Panc1 (cell line): Measurements from ENCODE around the gene SORCS1. TPM values are rescaled to one million over a fixed set of nuclear protein-coding genes. Genes with fewer than 3 reads are reported as not detected.

ENCODE experiments used
- ATAC-seq: fragments of 200-7000 bp; cut with Tn5 transposase; 2 replicates; pipeline ENCODE4 v1.9.1; 2020; ENCODE audit warnings: mild to moderate bottlenecking, moderate library complexity
- BruUV-seq: library from RNA; stranded (reverse); fragments of 400-500 nt; replicated peaks from 2 replicates; lab custom pipeline; 2021; lab: Mats Ljungman, UMichigan
- CTCF ChIA-PET: fragments of 300-600 bp; sonication (Branson Sonifier 250); formaldehyde crosslinking; loops from one replicate; lab custom pipeline; 2022; ENCODE audit warnings: antibody characterized with exemption; lab: Charles Lee
- POLR2A ChIA-PET: fragments of 300-600 bp; sonication (Branson Sonifier 250); formaldehyde crosslinking; loops from one replicate; lab custom pipeline; 2022; ENCODE audit warnings: antibody characterized with exemption; lab: Charles Lee
- DNase-seq: peaks from one replicate; pipeline ENCODE4 v3.0.0-alpha.2; 2010; ENCODE audit warnings: low read depth, low spot score
- H3K27ac ChIP-seq: 2 replicates; pipeline ENCODE4 v1.5.1; 2011; ENCODE audit warnings: mild to moderate bottlenecking, low read length, inconsistent platforms
- H3K27me3 ChIP-seq: fragments of 200-500 bp; sonication (Bioruptor generic); 2 replicates; pipeline ENCODE4 v1.6.0; 2014; ENCODE audit warnings: low read length, inconsistent platforms; ENCODE audit not compliant: control insufficient read depth, insufficient read depth
- H3K36me3 ChIP-seq: fragments of 200-500 bp; sonication (Bioruptor generic); 2 replicates; pipeline ENCODE4 v1.5.1; 2014; ENCODE audit warnings: inconsistent platforms, mild to moderate bottlenecking, low read length, moderate library complexity; ENCODE audit not compliant: control insufficient read depth, insufficient read depth
- H3K4me1 ChIP-seq: 2 replicates; pipeline ENCODE4 v1.5.1; 2011; ENCODE audit warnings: inconsistent platforms, mild to moderate bottlenecking, low read length, moderate library complexity; ENCODE audit not compliant: control insufficient read depth, insufficient read depth
- H3K4me3 ChIP-seq, 2 experiments: 2 replicates each; pipeline ENCODE4 v1.5.1; 2011 to 2012; ENCODE audit warnings: low read depth in 2 of 2, low read length in 2 of 2, mild to moderate bottlenecking in 2 of 2, inconsistent platforms in 1 of 2, moderate library complexity in 1 of 2
- H3K9me3 ChIP-seq: fragments of 200-500 bp; sonication (Bioruptor generic); 2 replicates; pipeline ENCODE4 v1.5.1; 2014; ENCODE audit warnings: low read depth, mild to moderate bottlenecking, inconsistent platforms, low read length, moderate library complexity; ENCODE audit not compliant: control insufficient read depth, insufficient read depth
- POLR2AphosphoS5 ChIP-seq: IDR thresholded peaks from 2 replicates; pipeline ENCODE4 v1.6.1; 2012; ENCODE audit warnings: mild to moderate bottlenecking, low read depth, low read length, moderate library complexity
- SIN3A ChIP-seq: IDR thresholded peaks from 2 replicates; pipeline ENCODE4 v1.6.1; 2012; ENCODE audit warnings: low read depth, mild to moderate bottlenecking, low read length, moderate library complexity, borderline replicate concordance; ENCODE audit not compliant: insufficient read depth
- TCF7L2 ChIP-seq: IDR thresholded peaks from 2 replicates; pipeline ENCODE4 v1.6.1; 2011; ENCODE audit warnings: mild to moderate bottlenecking, low read depth, low read length, inconsistent platforms
- in situ Hi-C: cut with HindIII; loops from 2 replicates; pipeline ENCODE4 v1.10.0; 2016; ENCODE audit warnings: low sequenced_read_pairs, low pct_unique_long_range_greater_than_20kb
- intact Hi-C: fragments of 100-400 bp; cut with micrococcal nuclease; formaldehyde crosslinking; loops from one replicate; pipeline ENCODE4 v1.10.0; 2022; ENCODE audit not compliant: unreplicated experiment
- total RNA-seq: library from RNA; stranded (reverse); gene quantifications from one replicate; pipeline ENCODE4 v1.2.1, GENCODE V29; 2021; ENCODE audit not compliant: unreplicated experiment
- TF ChIP-seq, protein P1 (sequence below): fragments of 450-650 bp; IDR thresholded peaks from 2 replicates; pipeline ENCODE4 v1.5.1; 2017; ENCODE audit warnings: mild to moderate bottlenecking
- TF ChIP-seq, protein P2 (sequence below), 2 experiments: IDR thresholded peaks; 2 replicates each; pipeline ENCODE4 v1.6.1; 2011 to 2012; ENCODE audit warnings: low read depth in 2 of 2, control low read depth in 1 of 2, low read length in 1 of 2, mild to moderate bottlenecking in 1 of 2, moderate library complexity in 1 of 2; ENCODE audit not compliant: insufficient read depth in 1 of 2

Gene SORCS1
- total RNA-seq, 1 experiment from 2014 or later = not detected

GRCh38 chr10:106712988-106713387 is 451.5 kb downstream of the SORCS1 start:
- H3K4me3 ChIP-seq = no peak overlapping the region
- H3K27me3 ChIP-seq = no peaks in the 10 kb centered on the region
- H3K27ac ChIP-seq = no peak overlapping the region
- no peak for TF ChIP-seq POLR2AphosphoS5
- TF ChIP-seq, protein P1, sequence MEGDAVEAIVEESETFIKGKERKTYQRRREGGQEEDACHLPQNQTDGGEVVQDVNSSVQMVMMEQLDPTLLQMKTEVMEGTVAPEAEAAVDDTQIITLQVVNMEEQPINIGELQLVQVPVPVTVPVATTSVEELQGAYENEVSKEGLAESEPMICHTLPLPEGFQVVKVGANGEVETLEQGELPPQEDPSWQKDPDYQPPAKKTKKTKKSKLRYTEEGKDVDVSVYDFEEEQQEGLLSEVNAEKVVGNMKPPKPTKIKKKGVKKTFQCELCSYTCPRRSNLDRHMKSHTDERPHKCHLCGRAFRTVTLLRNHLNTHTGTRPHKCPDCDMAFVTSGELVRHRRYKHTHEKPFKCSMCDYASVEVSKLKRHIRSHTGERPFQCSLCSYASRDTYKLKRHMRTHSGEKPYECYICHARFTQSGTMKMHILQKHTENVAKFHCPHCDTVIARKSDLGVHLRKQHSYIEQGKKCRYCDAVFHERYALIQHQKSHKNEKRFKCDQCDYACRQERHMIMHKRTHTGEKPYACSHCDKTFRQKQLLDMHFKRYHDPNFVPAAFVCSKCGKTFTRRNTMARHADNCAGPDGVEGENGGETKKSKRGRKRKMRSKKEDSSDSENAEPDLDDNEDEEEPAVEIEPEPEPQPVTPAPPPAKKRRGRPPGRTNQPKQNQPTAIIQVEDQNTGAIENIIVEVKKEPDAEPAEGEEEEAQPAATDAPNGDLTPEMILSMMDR = no peak
- no peak for TF ChIP-seq SIN3A
- TF ChIP-seq TCF7L2 = no peak
- TF ChIP-seq, protein P2, sequence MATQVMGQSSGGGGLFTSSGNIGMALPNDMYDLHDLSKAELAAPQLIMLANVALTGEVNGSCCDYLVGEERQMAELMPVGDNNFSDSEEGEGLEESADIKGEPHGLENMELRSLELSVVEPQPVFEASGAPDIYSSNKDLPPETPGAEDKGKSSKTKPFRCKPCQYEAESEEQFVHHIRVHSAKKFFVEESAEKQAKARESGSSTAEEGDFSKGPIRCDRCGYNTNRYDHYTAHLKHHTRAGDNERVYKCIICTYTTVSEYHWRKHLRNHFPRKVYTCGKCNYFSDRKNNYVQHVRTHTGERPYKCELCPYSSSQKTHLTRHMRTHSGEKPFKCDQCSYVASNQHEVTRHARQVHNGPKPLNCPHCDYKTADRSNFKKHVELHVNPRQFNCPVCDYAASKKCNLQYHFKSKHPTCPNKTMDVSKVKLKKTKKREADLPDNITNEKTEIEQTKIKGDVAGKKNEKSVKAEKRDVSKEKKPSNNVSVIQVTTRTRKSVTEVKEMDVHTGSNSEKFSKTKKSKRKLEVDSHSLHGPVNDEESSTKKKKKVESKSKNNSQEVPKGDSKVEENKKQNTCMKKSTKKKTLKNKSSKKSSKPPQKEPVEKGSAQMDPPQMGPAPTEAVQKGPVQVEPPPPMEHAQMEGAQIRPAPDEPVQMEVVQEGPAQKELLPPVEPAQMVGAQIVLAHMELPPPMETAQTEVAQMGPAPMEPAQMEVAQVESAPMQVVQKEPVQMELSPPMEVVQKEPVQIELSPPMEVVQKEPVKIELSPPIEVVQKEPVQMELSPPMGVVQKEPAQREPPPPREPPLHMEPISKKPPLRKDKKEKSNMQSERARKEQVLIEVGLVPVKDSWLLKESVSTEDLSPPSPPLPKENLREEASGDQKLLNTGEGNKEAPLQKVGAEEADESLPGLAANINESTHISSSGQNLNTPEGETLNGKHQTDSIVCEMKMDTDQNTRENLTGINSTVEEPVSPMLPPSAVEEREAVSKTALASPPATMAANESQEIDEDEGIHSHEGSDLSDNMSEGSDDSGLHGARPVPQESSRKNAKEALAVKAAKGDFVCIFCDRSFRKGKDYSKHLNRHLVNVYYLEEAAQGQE (IDR thresholded peaks at IDR 0.05; ENCODE audit: insufficient read depth in 1 of 2, low read depth in 2 of 2, low read length in 1 of 2) = no peak
- H3K36me3 ChIP-seq = no peaks in the 10 kb centered on the region
- no peaks in the 10 kb centered on the region for H3K9me3 ChIP-seq
- intact Hi-C loops = no loop called here
- POLR2A ChIA-PET = no interaction called here
- DNase-seq (no peak), ATAC-seq (no peak)
- H3K4me1 ChIP-seq = no peaks in the 10 kb centered on the region
- BruUV-seq = no TSS peak
- in situ Hi-C loops = no loop called here
- CTCF ChIA-PET = no interaction called here

DNA sequence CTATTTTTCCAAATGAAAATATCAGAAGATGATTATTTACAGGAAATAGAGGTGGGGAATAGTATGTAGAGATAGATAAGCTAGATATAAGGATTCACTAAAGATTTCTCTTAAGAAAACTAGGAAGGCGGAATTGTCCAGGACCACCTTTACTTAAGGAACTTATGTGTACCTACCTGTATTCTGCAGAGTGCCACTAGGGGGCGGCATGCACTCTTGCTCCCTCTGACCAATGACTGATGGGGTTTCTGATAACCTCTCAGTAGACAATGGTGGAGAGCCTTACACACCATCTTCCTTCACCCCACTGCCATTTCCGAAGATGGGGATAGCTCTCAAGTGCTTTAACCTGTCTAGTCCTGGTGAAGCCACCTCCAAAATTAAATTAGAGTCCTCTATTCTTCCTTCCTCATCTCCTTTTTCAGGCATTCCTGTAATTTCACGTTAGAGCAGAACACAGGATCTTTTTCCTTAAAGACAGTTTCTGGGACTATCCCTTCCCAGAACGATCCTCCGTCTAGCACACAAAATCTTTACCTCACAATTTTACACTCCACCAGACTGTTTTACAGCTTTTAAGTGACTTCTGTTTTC is 453.1 kb downstream of the SORCS1 start:
- in situ Hi-C loops (no loop called here), intact Hi-C loops (no loop called here)
- ATAC-seq (no peak), DNase-seq (peak; percentile 17)
- ChIA-PET CTCF (no interaction called here), POLR2A (no interaction called here)
- no peak overlapping the region for H3K27ac ChIP-seq
- no TSS peak for BruUV-seq
- H3K4me3 ChIP-seq = no peak overlapping the region
- TF ChIP-seq, protein P1 = peak; percentile 84
- TF ChIP-seq, protein P2 (IDR thresholded peaks at IDR 0.05; ENCODE audit: insufficient read depth in 1 of 2, low read depth in 2 of 2, low read length in 1 of 2) = no peak
- no peaks in the 10 kb centered on the region for H3K4me1 ChIP-seq
- H3K36me3 ChIP-seq = no peaks in the 10 kb centered on the region
- no peaks in the 10 kb centered on the region for H3K9me3 ChIP-seq
- H3K27me3 ChIP-seq = no peaks in the 10 kb centered on the region
